Hematopoietic multipotent progenitor cell treated with erythropoietin and hydrocortisone succinate and interleukin-3 and kit ligand, for 17 days (in vitro differentiated cells): ENCODE measurements around the gene C21orf91.

Source experiments
- DNase-seq: peaks from one replicate; pipeline ENCODE4 v3.0.0-alpha.2; 2015; ENCODE audit warnings: low spot score

Gene C21orf91

GRCh38 chr21:17819114-17819876, at the start of gene C21orf91:
TSS of gene C21orf91 (minus strand) at chr21:17819356. CDS start at chr21:17818318, 1,038 bp downstream.
- DNase-seq: peak; percentile 74

- no peak for DNase-seq
These were observed 47.4 kb upstream of the C21orf91 start for GRCh38 chr21:17866590-17866989.

GRCh38 chr21:17859661-17860060, 40.5 kb upstream of the C21orf91 start:
- DNase-seq: no peak

- no peak for DNase-seq
These were observed 39.6 kb upstream of the C21orf91 start for GRCh38 chr21:17858747-17859146.

- no peak for DNase-seq
These were observed 35.6 kb upstream of the C21orf91 start for GRCh38 chr21:17854745-17855144.

GRCh38 chr21:17853393-17854275, 34.5 kb upstream of the C21orf91 start:
- DNase-seq: no peak

- no peak for DNase-seq
These were observed 29.1 kb upstream of the C21orf91 start for GRCh38 chr21:17848228-17848627.

GRCh38 chr21:17841103-17841502, 21.9 kb upstream of the C21orf91 start:
- DNase-seq: no peak

GRCh38 chr21:17834639-17835354, 15.6 kb upstream of the C21orf91 start:
- no peak for DNase-seq

GRCh38 chr21:17829472-17829871, 10.3 kb upstream of the C21orf91 start:
- no peak for DNase-seq

- no peak for DNase-seq
These were observed 9.1 kb upstream of the C21orf91 start for GRCh38 chr21:17828223-17828622.

GRCh38 chr21:17823846-17824245, 4.7 kb upstream of the C21orf91 start:
- no peak for DNase-seq

GRCh38 chr21:17821121-17821520, 2.0 kb upstream of the C21orf91 start:
- no peak for DNase-seq

- no peak for DNase-seq
These were observed 697 bp upstream of the C21orf91 start for GRCh38 chr21:17819877-17820229.

GRCh38 chr21:17818186-17819113, 706 bp downstream of the C21orf91 start:
- peak; percentile 13 for DNase-seq

- DNase-seq: no peak
These were observed 5.8 kb downstream of the C21orf91 start for GRCh38 chr21:17813353-17813752.

- DNase-seq: no peak
These were observed 13.2 kb downstream of the C21orf91 start for GRCh38 chr21:17805966-17806365.

- DNase-seq: no peak
These were observed 15.6 kb downstream of the C21orf91 start for GRCh38 chr21:17803536-17803935.

- no peak for DNase-seq
These were observed 16.6 kb downstream of the C21orf91 start for GRCh38 chr21:17802572-17802971.

- DNase-seq: no peak
These were observed 19.6 kb downstream of the C21orf91 start for GRCh38 chr21:17799414-17800164.

- DNase-seq: no peak
These were observed 20.4 kb downstream of the C21orf91 start for GRCh38 chr21:17798796-17799195.
